Measurements from ENCODE around the gene MGAT5B. TPM values are rescaled to one million over a fixed set of nuclear protein-coding genes. Genes with fewer than 3 reads are reported as not detected.
"Not testable (repeated sequence)": the region's sequence is repeated elsewhere in the genome, so short reads cannot be mapped to it uniquely, and the experiment has no call there.

MGAT5B gene
- total RNA-seq, 1 experiment from 2014 or later = 4.9 TPM

GRCh38 chr17:76845541-76846017, 22.6 kb upstream of the MGAT5B start:
- ChIA-PET CTCF (interaction anchor here (0.6 kb wide), 1 partner anchor 26 kb away, joined by 3 read pairs; no protein-coding TSS in a partner anchor), POLR2A (ENCODE audit: unreplicated experiment) (no interaction called here)
- TF ChIP-seq CTCF (conservative IDR thresholded peaks at IDR 0.05; ENCODE audit: low read depth, low read length) (no peak), EZH2phosphoT487 (IDR thresholded peaks at IDR 0.05; ENCODE audit: borderline replicate concordance, low read length) (no peak), EZH2 (IDR thresholded peaks at IDR 0.05; ENCODE audit: low read length, unreplicated experiment) (no peak)
- no TSS peak for BruUV-seq (replicated peaks)
- Histone ChIP-seq H3K27ac (ENCODE audit: low read length) (no peak overlapping the region), H3K36me3 (ENCODE audit: low read depth, low read length) (no peaks in the 10 kb centered on the region), H3K27me3 (ENCODE audit: low read length) (peaks cover 17% of the 10 kb centered on the region), H4K20me1 (ENCODE audit: low read length) (no peaks in the 10 kb centered on the region), H3F3A (ENCODE audit: low read length, unreplicated experiment) (no peaks in the 10 kb centered on the region), H3K79me2 (ENCODE audit: low read length) (no peaks in the 10 kb centered on the region), H3K4me1 (ENCODE audit: insufficient read depth, low read length) (peaks cover 11% of the 10 kb centered on the region), H2AFZ (ENCODE audit: low read length) (no peak overlapping the region), H3K9me2 (replicated peaks; ENCODE audit: low read length) (no peaks in the 10 kb centered on the region), H3K4me2 (ENCODE audit: low read length) (no peak overlapping the region), H3K9ac (ENCODE audit: low read length) (no peak overlapping the region), H3K4me3 (ENCODE audit: low read length) (no peak overlapping the region), H3K9me3 (ENCODE audit: low read length) (no peaks in the 10 kb centered on the region)
- no peak for DNase-seq
- intact Hi-C loops (cut with micrococcal nuclease) = no loop called here
- peak; percentile 18; the same call in 1 of the 2 replicates for ATAC-seq

GRCh38 chr17:76847031-76847430, 21.2 kb upstream of the MGAT5B start:
- DNase-seq (no peak), ATAC-seq (no peak)
- Histone ChIP-seq H3K27ac (ENCODE audit: low read length) (no peak overlapping the region), H3K9me2 (replicated peaks; ENCODE audit: low read length) (no peaks in the 10 kb centered on the region), H3K9me3 (ENCODE audit: low read length) (no peaks in the 10 kb centered on the region), H3K27me3 (ENCODE audit: low read length) (peaks cover 4% of the 10 kb centered on the region), H3K4me3 (ENCODE audit: low read length) (no peak overlapping the region), H3K9ac (ENCODE audit: low read length) (no peak overlapping the region), H3K36me3 (ENCODE audit: low read depth, low read length) (no peaks in the 10 kb centered on the region), H3K4me2 (ENCODE audit: low read length) (no peak overlapping the region), H3F3A (ENCODE audit: low read length, unreplicated experiment) (no peaks in the 10 kb centered on the region), H4K20me1 (ENCODE audit: low read length) (no peaks in the 10 kb centered on the region), H3K4me1 (ENCODE audit: insufficient read depth, low read length) (no peaks in the 10 kb centered on the region), H3K79me2 (ENCODE audit: low read length) (no peaks in the 10 kb centered on the region), H2AFZ (ENCODE audit: low read length) (no peak overlapping the region)
- CTCF ChIA-PET = interaction anchor here (0.6 kb wide), 1 partner anchor 970 kb away, joined by 10 read pairs; no protein-coding TSS in a partner anchor
- intact Hi-C loops (cut with micrococcal nuclease) = no loop called here
- POLR2A ChIA-PET (ENCODE audit: unreplicated experiment) = no interaction called here
- no peak for TF ChIP-seq EZH2 (IDR thresholded peaks at IDR 0.05; ENCODE audit: low read length, unreplicated experiment)
- no peak for TF ChIP-seq EZH2phosphoT487 (IDR thresholded peaks at IDR 0.05; ENCODE audit: borderline replicate concordance, low read length)
- no peak for TF ChIP-seq CTCF (conservative IDR thresholded peaks at IDR 0.05; ENCODE audit: low read depth, low read length)
- BruUV-seq (replicated peaks) = no TSS peak

- H3F3A ChIP-seq (ENCODE audit: low read length, unreplicated experiment) = no peaks in the 10 kb centered on the region
- no peaks in the 10 kb centered on the region for H3K36me3 ChIP-seq (ENCODE audit: low read depth, low read length)
- BruUV-seq (replicated peaks) = no TSS peak
- H3K4me2 ChIP-seq (ENCODE audit: low read length) = no peak overlapping the region
- no peak overlapping the region for H2AFZ ChIP-seq (ENCODE audit: low read length)
- ChIA-PET CTCF (no interaction called here), POLR2A (ENCODE audit: unreplicated experiment) (no interaction called here)
- H3K27me3 ChIP-seq (ENCODE audit: low read length) = no peaks in the 10 kb centered on the region
- no peaks in the 10 kb centered on the region for H4K20me1 ChIP-seq (ENCODE audit: low read length)
- TF ChIP-seq CTCF (conservative IDR thresholded peaks at IDR 0.05; ENCODE audit: low read depth, low read length) (no peak), EZH2phosphoT487 (IDR thresholded peaks at IDR 0.05; ENCODE audit: borderline replicate concordance, low read length) (no peak), EZH2 (IDR thresholded peaks at IDR 0.05; ENCODE audit: low read length, unreplicated experiment) (no peak)
- H3K9ac ChIP-seq (ENCODE audit: low read length) = no peak overlapping the region
- no peak overlapping the region for H3K27ac ChIP-seq (ENCODE audit: low read length)
- ATAC-seq = no peak
- H3K9me3 ChIP-seq (ENCODE audit: low read length) = no peaks in the 10 kb centered on the region
- DNase-seq = no peak
- H3K79me2 ChIP-seq (ENCODE audit: low read length) = no peaks in the 10 kb centered on the region
- intact Hi-C loops (cut with micrococcal nuclease) = no loop called here
- no peak overlapping the region for H3K4me3 ChIP-seq (ENCODE audit: low read length)
- H3K9me2 ChIP-seq (replicated peaks; ENCODE audit: low read length) = no peaks in the 10 kb centered on the region
- H3K4me1 ChIP-seq (ENCODE audit: insufficient read depth, low read length) = peaks cover 2% of the 10 kb centered on the region
Measured at GRCh38 chr17:76848670-76849069, 19.5 kb upstream of the MGAT5B start.

DNA sequence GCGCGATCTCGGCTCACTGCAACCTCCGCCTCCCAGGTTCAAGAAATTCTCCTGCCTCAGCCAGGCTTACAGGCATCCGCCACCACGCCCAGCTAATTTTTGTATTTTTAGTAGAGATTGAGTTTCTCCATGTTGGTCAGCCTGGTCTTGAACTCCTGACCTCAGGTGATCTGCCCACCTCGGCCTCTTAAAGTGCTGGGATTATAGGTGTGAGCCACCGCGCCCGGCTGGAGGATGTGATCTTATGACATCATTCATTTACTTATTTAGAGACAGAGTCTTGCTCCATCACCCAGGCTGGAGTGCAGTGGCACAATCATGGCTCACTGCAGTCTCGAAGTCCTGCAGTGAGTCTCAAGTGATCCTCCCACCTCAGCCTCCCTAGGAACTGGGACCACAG, 19.0 kb upstream of the MGAT5B start:
- H3K9me2 ChIP-seq (replicated peaks; ENCODE audit: low read length); H3K9ac ChIP-seq (ENCODE audit: low read length); H3K27ac ChIP-seq (ENCODE audit: low read length); H3K4me1 ChIP-seq (ENCODE audit: insufficient read depth, low read length); POLR2A ChIA-PET (ENCODE audit: unreplicated experiment); H3F3A ChIP-seq (ENCODE audit: low read length, unreplicated experiment); H3K4me2 ChIP-seq (ENCODE audit: low read length); H4K20me1 ChIP-seq (ENCODE audit: low read length); H3K27me3 ChIP-seq (ENCODE audit: low read length); H3K79me2 ChIP-seq (ENCODE audit: low read length); DNase-seq; H3K9me3 ChIP-seq (ENCODE audit: low read length); H3K4me3 ChIP-seq (ENCODE audit: low read length); BruUV-seq (replicated peaks); H3K36me3 ChIP-seq (ENCODE audit: low read depth, low read length); ATAC-seq; intact Hi-C loops (cut with micrococcal nuclease); H2AFZ ChIP-seq (ENCODE audit: low read length); CTCF ChIA-PET: not testable (repeated sequence)
